Measurements from ENCODE around the gene SERPINE3.

Gene SERPINE3

DNA sequence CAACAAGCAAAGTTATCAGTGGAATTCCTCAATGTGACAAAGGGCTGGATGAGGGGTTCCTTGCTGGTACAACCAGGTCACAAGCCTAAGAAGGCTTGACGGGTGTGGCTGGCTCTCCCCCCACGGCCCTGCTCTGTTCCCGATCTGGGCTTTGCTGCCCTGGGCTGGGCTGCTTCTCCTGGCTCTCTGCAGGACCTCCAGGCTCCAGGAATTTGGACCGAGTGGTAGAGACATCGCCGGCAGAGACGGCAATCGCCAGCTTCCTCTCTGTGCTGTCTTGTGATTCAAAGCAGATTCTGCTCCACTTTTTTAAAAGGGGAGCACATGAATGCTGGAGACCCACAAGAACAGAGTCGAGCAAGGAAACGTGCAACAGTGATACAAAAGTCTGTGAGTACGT lies at the start of gene SERPINE3:
TSS of gene SERPINE3 (plus strand) at position 338 of the 400 bp plus-strand sequence. CDS start 1,401 bp downstream, outside the sequence.
- no peak for DNase-seq

DNA sequence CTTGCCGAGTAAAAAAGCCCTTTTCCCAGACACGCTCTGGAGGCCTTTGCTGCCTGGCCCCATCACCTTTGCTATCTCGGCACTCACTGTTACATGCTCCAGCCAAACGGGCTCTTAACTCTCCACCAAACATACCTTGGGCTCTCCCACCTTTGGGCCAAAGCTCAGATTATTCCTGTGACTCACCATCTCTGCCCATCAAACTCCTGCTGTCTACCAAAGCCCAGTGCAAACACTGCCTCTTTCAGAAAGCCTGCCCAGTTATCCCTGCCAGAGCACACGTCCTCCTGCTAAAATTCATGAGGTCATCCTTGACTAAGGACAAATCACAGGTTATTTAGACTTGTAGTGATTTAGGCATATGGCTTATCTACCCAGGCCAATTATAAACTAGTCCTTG lies 48.1 kb upstream of the SERPINE3 start:
- no peak for DNase-seq

DNA sequence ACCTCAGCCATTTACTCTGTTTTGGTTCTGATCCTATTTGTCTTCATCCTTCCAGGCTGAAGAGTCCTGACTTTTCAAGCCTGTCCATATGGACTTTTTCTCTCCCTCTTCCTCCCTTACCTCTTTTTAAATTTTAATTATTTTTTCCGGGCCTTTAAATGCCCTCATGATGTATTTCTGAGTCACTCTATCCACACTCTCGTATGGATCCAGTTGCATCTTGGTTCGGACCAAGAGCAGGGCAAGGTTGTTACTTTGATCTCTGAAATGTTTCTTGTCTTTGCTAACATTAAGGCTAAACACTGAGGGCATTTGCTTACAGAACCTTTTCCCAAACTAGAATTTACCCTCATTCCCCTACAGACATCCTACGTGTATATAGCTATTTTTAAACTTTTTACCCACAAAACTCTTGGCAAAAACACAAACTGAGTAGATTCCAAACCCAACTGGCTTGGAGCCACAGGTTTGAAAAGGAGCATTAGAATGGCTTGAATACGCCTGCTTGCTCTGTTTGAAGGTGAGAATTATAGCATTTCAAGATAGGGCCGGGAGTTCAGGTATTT lies 47.4 kb upstream of the SERPINE3 start:
- DNase-seq: no peak

DNA sequence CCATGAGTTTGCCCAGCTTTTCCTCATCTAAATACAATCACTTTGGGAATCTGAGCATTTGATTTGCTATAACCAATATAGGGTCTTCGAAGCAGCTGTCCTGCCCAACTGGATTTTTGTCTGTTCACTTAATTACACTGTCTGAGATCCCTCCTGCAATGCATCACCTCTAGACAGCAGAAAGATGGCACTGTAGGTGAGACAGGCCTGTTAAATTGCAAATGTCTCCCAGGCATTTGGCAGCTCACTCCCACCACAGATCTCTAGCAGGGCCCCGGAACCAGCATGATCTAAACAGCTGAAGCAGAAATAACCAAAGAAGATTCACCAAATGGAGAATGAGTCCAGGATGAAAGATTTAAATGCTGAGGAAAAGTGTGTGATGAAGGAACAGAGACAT lies 41.9 kb upstream of the SERPINE3 start:
- DNase-seq: no peak

DNA sequence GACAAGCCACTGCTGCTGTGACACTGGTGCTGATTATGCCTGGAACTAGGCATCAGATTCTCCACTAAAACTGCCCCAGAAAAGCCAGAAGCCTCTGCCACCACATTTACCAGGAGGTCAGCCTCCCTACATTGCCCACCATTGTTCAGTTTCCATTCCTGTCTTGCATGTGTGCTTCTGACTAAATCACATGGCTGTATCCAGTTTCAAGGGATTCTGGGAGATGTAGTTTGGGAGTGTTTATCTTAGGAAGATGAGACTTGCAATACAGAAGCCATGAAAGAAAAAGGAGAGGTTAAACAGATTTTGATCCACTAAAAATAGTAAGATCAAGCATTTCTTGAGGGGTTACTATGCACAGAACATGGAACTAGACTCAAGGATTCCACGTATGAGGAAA lies 40.7 kb upstream of the SERPINE3 start:
- no peak for DNase-seq

DNA sequence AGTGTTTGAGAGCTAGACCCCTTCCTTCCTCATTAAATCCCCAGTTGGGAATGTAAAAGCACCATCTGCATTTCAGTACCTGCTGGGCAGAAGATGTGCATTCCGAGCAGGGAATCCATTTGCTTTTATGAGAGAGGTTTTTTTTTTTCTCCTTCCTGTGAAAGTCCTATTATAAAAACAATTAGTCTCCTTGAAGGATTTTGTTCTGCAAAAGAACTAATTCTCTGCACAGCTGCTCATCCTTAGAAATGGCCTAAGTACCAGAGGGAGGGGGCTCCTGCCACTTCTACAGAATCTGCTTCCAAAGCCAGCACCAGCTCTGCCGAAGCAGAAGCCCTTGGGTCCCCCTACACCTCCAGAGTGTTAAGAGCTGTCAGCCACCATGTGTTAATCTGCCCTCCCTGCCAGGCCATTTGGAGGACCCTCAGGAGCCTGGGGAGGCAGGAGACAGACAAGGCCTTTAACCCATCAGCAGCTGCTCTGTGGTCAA lies 36.4 kb upstream of the SERPINE3 start:
- DNase-seq: no peak

DNA sequence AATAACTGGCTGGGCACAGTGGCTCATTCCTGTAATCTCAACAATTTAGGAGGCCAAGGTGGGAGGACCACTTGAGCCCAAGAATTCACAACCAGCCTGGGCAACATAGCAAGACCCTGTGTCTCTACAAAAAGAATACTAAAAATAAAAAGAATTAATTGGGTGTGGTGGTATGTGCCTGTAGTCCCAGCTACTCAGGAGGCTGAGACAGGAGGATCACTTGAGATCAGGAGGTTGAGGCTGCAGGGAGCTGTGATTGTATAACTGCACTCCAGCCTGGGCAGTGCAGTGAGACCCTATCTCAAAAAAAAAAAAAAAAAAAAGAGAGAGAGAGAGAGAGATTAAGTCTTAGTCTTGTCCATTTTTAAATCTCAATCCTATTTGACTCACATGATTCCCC lies 35.6 kb upstream of the SERPINE3 start:
- no peak for DNase-seq

DNA sequence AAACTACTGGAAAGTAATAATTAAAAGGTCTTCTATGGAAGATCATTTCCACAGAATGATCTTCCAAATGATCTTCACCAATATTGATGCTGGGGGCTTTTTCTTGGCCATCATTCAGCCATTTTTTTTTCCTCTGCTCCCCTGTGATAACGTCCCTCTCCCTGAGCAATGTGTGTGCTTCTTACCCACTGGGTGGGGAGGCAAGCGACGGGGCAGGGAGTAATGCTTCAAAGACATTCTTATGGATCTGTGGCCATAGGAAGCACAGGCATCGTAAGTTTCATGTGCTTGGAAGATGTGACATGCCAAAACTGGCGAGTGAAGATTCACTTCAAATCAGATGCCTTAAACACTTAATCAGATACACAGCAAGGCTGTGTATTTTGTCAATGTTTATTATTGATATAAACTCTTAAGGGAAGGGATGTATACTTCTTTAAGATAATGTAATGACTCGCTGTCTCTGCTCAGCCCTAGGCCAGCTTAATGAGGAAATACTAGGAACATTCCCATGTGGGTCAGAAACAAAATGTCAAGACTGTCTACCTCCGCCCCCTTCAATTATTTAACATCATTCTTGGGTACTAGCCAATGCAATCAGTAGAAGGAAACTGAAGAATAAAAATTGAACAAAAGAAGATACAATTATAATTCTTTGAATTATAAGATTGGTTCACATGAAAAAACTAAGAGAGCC lies 34.1 kb upstream of the SERPINE3 start:
- no peak for DNase-seq

DNA sequence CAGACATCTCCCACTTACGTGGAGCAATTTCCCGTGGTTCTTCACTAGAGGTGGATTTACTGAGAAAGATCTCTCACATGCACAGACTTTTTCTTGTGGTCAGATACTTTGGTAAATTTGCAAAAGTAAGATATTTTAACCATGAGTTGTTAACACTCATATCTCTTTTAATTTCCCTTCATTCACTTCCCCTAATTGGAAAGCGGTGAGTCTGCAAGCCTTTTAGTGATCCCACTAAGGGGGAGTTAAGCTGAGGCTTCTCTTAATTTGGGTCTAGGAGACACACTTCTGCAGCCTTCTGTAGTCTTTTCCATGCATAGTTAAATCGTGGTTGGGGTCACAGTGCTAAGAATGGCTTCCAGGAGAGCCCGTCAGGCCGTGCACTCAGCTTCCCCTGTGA lies 30.7 kb upstream of the SERPINE3 start:
- no peak for DNase-seq

DNA sequence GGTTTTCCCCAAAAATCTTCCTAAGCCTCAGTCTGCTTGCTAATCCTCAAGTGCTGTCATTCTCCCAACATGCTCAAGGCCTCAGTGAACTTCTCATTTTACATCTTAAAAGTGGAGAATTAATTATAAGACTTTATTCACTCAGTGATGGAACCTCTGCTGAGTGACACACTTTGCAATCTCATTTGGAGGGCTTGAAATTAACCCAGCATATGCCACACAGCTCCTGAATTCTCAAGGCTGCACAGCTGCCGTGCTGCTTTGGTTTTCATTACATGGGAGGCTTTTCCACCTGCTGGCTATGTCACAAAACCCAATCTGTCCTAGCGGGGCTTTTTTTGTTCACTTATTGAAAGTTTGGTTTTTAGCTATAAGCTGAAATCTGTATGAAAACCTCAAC lies 28.3 kb upstream of the SERPINE3 start:
- DNase-seq: no peak

DNA sequence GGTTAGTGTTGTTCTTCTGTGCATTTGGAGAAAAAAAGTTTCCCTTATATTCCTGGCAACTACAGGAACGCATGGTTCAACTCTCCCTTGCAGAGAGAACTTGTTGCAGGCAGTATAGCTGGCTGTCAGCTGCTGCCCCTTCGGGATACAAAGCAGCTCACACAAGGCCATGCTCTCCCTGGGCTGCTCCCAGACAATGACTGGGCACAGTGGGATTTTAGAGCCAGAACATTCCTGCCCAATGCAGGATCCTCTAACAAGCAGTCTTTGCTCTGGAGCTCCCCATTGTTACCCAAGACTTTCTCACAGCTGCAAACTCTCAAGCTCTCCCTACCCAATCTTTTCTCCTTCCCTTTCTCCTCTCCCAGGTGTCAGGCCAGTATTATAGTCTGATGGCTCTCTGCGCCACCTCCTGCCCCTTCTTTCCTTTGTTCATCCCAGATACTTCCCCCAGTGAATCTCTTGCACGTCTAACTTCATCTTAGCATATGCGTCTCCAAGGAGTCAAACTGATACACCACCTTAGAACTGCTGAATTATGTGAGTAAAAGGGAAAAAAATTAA lies 27.5 kb upstream of the SERPINE3 start:
- DNase-seq: no peak

DNA sequence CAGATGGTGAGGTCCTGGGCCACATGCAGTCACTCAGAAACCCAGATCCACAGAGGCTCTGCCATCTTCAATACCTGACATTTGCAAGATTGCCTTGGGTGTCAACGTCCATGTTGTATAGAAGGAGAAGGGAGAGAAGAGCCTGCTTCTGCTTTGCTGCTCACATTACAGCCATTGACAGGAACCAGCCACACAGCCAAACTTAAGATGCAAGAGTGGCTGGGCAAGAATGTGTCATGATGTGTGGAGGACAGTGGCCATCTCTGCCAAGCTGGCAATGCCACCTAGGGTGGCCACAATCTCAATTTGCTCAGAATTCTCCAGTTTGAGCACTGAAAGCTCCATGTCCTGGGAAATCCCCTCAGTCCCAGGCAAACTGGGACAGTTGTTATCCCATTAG lies 25.9 kb upstream of the SERPINE3 start:
- DNase-seq: no peak

DNA sequence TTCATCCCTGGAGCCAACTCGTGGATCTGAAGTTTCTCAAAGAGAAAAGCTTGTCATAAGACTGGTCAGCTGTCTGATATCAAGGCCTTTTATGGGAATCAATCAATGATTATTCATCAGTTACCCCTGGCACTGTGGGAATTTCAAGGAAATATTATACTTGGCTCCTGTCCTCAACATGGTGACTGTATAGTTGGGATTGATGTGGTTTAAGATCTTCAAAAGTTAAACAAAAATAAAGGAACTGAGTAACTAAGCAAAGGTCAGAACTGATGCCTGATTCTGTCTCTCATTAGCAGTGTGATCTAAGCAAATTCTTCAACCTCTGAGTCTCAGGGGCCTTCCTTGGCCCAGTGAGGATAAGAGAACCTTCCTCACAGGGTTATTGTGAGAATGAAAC lies 22.2 kb upstream of the SERPINE3 start:
- DNase-seq: no peak

DNA sequence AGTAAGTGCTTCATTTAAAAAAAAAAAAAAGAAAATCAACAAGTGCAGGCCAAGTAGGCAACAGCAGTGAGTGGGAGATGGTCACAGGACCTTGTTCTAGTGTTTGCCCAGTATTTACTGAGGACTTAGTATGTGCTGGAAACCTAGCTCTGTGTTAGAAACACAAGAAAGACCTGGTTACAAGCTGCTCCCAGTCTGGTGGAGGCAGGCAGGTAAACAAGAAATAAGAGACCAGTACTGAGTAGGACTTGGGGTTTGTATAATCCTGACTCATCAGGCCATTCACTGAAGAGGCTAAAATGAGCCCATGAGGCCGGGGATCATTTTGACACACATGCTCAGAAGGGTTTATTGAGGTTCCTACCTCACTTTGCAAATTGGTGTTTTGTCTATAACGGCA lies 21.5 kb upstream of the SERPINE3 start:
- no peak for DNase-seq

DNA sequence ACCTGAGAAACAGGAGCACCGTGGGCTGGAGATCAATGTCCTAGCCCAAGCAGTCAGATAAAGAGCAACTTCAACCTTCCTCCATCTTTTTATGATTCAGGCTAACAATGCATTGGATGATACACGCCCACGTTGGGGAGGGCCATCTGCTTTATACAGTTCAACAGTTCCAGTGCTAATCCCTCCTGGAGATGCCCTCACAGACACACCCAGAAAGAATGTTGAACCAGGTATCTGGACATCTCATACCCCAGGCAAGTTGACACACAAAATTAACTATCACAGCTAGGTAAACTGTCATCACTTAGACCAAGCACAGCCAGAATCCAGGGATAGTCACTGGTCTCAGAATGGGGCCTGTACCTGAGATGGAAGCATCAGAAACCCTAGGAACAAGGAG lies 20.6 kb upstream of the SERPINE3 start:
- no peak for DNase-seq

DNA sequence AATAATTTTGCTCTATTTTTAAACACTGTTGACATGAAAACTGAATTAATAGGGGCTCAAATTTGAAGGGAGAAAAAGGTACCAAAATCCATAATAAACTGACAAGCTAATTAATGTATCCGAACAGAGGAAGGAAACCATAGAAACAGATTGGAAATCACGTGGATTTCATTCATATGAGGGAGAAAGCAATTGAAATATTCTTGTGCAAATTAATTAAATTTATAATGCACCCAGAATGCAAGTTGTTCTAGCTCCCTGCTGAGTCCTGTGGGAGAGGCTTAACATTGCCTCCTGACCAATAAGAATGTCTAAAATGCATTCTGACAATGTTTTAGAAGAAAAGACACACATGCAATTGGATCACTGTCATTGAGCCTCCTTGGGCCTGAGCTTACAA lies 17.7 kb upstream of the SERPINE3 start:
- no peak for DNase-seq

DNA sequence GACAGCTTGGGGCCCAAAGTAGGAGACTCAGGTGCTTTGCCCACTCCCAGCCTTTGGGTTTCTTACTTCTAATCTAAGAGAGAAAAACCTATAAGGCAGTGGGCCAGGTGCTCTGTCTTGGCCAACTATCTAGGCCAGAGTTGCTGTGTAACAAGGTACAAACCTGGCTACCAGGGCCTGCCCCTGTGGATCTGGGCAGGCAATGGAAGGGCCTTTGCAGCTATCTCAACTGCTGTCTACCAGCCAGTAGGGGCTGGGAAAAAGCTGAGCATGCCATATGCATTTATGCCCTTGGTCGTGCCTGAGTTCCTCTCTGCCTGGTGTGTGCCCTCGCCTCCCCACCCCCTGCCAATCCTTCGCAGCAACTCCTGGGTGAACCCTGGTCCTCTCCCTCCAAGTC lies 16.7 kb upstream of the SERPINE3 start:
- no peak for DNase-seq

DNA sequence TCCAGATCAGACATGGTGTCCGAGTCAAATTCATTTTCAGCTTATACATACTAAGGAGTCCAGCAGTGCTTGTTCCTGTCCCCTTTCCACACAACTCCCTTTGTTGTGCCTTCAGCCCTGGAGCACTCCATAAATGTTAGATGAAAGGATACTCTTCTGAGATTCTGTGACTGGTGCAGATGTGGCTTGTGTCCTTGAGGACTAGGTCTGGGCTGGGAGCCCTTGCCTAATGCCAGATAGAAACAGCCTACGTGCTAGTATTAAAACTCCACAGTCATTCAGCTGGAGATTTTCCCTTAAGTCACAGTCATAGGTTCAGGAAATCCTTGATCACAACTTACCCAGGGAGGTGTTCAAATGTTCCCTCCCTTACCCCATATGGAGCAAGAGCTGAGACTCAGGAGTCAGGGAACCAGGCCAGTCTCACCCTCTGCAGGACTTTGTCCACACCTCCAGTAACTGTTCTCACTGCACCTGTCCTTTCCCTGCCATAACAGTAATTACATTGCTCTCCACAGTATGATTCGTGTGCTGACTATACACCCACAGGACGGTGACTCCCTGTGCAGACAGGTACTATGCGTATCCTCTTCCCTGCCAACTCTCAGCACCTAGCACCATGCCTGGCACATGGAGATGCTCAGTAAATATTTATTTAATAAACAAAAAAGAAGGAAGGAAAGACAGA lies 15.5 kb upstream of the SERPINE3 start:
- DNase-seq: no peak

DNA sequence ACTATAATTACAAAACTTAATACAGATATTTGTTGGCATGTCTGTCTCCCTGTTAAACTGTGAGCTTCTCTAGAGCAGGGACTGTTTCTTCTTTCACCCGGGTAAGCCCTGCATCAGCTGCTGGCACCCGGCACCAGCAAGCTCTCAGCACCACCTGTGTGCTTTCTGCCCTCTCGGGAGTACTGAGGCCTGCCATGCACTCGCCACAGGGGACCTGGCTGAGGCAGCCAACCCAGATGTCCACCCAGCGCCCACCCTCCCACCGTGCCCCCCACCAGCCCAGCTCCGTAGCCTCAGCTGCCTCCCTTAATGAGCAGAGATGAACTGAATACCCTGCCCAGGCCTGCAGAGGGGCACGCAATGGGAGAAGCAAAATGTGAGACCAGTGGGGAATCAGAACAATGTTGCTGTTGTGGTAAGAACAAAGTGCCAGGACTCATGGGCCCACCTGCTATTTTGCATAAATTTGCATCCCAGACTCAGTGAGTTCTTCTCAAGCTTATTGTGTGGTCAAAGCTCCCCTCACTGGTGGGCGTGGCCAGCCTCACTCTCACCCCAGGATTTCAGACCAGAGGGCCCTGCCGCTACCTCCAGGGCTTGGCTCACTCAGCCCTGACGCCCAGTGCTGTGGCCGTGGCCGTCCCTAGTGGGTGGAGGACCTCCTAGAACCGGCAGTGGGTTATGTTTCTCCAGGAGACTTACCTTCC lies 14.6 kb upstream of the SERPINE3 start:
- no peak for DNase-seq

DNA sequence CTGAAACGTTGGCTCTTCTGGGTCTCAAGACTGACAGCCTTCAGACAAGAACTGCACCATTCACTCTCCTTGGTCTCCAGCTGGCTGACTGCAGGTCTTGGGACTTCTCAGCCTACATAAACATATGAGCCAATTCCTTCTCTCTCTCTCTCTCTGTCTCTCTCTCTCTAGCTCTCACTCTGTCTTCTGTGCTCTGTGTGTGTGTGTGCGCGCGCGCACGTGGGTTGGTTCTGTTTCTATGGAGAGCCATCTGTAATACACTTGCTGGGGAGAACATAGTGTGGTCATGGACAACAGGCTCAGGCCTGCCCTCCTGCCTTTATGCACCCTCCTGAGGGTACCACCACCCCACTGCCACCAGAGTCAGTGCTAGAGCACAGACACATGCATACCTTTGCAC lies 13.7 kb upstream of the SERPINE3 start:
- no peak for DNase-seq

DNA sequence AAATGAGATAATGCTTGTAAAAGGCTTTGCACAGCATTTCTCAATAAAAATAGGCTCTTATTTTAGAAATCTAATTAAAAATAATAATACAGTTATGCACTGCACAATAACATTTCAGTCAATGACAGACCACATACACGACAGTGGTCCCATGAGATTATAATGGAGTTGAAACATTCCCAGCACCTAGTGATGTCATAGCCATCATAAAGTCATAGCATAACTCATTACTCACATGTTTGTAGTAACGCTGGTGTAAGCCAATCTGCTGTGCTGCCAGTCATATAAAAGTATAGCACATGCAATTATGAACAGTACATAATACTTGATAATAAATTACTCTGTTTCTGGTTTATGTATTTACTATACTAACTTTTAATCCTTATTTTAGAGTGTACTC lies 12.7 kb upstream of the SERPINE3 start:
- no peak for DNase-seq

DNA sequence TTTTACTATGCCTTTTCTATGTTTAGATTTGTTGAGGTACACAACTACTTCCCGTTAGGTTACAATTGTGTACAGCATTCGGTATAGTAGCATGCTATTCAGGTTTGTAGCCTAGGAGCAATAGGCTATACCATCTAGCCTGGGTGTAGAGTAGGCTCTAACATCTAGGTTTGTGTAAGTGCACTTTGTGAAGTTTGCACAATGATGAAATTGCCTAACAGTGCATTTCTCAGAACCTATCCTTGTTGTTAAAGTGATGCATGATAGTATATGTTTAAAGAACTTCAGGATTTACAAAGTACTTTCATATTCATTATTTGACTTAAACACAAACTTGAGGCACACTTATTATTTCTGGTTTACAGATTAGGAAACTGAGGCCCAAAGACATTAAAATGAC lies 11.5 kb upstream of the SERPINE3 start:
- DNase-seq: no peak

DNA sequence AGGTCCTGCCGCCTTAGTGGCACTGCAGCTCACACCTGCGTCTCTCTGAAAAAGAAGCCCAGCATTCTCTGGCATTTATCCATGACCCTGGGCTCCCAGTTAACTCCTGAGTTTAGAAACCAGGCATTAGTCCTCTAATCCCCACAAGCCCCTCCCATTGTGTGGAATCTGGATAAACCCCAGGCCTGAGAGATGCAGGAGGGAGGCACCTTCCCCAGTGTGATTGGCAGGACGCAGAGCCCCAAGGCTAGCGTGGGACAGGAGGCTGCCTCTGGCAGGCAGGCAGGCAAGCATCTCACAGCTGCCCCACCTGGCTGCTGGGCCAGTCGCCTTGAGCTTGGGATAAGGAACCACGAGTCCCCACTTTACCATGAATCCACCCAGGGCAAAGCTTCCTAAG lies 11.0 kb upstream of the SERPINE3 start:
- DNase-seq: no peak
